Fibroblast of peridontal ligament (primary cell): ENCODE measurements around the gene OXCT2.
"Not testable (repeated sequence)": the region's sequence is repeated elsewhere in the genome, so short reads cannot be mapped to it uniquely, and the experiment has no call there.

Source experiments
- DNase-seq: peaks from one replicate; pipeline ENCODE4 v3.0.0-alpha.2; 2010; ENCODE audit errors: extremely low read depth

OXCT2 gene

DNA sequence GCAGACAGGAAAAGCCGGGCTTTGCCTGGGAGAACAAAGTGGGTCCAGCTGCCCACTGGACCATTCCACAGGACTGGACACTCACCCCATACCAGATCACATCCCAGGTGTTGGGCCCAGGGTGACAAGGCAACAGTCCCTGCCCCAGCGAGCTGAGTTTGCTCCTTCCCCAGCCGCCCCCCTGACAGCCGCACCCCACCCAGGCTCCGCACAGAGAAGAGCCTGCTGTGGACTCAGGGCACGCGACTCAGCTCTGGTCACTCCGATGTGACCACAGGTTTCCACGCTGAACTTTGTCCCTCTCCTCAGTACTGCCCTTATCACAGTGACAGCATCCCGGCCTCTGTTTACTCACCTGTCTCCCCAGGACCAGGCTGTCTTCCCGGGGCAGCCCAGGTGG lies 16.3 kb upstream of the OXCT2 start:
- DNase-seq, result no peak

DNA sequence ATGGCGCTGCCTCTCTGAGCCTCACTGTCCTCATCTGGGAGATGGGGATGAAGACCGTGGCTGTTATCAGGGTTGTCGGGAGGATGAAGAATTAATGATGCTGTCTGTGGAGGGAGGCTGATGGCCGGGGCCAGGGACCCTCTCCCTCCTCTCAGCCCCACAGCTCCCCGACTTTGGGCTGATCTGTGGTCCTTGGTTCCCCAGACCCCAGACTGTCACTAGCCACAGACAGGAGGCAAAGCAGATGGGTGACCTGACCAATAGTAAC lies 15.9 kb upstream of the OXCT2 start:
- not testable (repeated sequence) for DNase-seq

DNA sequence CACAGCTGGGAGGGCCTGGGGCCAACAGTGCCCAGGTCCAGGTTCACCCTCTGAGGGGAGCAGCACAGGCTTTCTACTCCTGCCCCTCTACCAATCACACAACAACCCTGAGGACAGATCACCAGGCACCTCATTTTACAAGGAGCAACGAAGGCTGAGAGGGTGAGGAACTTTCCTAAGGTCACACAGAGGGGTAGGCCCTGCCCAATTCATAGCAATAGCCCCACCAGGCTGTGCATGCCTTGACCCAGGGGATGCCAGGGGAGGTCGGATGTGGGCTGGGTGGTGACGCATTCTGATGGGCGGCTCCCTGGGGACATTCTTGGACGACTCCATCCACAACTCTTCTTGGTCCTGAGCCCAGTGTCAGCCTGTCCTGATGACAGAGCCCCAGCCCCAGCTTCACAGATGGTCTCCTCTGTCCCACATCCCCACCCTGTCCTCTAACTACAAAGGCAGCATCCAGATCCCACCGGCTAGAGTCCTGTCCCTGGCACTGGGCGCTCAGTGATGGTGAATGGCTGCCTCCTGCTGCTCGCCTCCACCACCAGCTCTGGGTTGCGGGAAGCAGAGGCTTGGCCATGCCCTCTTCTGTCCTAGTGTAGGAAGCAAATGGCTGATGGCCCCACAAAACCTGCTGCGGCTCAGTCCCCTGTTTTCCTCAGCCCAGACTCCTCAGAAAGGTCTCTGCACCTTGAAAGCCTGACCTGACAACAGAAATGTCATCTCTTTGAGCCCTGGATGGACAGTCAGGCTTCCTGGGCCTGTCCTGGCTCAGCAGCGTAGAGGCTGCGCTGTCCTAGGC lies 15.4 kb upstream of the OXCT2 start:
- DNase-seq, result peak; percentile 18

DNA sequence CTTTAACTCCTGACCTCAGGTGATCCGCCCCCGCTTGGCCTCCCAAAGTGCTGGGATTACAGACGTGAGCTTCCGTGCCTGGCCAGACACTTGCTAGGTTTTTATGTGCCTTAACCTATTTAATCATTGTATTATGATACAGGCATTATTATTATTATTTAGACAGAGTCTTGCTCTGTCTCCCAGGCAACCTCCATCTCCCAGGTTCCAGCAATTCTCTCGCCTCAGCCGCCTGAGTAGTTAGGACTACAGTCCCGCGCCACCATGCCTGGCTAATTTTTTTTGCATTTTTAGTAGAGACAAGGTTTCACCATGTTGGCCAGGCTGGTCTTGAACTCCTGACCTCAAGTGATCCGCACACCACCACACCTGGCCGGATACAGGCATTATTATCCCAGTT lies 11.5 kb upstream of the OXCT2 start:
- DNase-seq, result not testable (repeated sequence)

DNA sequence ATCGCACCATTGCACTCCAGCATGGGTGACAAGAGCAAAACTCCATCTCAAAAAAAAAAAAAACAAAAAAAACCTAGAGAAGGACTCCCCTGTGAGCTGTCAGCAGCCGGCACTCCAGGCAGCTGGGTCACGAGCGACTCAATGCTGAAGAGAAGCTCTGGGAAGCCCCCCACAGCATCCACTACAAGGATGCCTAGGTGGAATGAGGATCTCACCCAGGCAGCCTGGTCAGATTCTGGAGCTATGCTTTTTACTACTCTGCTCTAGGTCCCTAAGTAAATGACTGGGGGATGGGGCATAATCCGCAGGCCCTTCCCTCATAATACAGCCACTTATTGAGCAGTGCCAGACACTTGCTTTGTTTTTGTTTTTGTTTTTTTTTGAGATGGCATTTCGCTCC lies 11.0 kb upstream of the OXCT2 start:
- no peak for DNase-seq

DNA sequence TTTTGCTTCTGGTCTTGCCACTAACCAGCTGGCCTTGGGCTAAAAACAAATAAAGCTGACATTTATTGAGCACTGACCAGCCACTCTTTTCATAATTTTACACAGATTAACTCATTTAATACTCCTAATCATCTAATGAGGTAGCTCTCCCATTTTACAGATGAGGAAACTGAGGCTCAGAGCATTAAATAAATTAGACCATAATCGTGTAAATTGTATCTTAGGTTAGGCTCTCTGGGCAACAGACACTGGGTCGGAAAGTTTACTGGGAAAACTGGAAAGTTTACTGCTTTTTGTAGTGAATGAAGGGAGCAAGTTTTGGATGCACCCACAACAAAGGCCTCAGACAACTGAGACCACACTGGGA lies 10.2 kb upstream of the OXCT2 start:
- DNase-seq, result no peak

DNA sequence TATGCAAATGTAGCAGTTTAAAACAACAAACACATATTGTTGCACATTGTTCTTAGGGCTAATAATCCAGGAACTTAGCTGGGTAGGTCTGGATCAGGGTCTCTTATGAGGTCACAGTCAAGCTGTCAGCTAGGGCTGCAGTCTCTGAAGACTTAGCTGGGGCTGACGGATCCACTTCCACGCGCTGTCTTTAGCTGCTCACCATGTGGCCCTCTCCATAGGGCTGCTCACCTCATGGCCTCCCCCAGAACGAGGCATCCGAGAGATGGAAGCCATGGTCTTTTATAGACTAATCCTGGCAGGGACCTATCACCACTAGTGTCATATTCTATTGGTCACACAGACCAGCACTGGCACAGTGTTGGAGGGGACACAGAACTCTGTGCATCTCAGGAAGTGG lies 8.7 kb upstream of the OXCT2 start:
- DNase-seq, result no peak

DNA sequence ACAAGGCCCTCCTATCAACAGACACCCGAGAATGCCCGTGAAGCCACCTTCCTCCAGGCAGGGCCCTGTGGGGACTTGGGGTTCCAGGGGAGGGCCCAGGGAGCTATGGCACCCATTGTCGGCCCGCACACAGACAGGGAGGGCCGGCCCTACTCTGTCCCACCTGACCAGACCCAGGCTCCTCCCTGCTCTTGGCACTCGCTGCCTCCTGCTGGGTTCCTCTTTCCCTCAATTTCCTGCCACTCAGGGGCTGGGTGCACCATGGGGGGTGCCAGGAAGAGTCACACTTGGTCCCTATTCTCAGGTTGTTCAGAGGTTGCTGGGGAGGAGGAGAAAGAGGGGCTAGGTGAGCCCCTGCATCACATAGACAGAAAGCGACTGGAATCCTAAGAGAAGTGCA lies 8.0 kb upstream of the OXCT2 start:
- no peak for DNase-seq

DNA sequence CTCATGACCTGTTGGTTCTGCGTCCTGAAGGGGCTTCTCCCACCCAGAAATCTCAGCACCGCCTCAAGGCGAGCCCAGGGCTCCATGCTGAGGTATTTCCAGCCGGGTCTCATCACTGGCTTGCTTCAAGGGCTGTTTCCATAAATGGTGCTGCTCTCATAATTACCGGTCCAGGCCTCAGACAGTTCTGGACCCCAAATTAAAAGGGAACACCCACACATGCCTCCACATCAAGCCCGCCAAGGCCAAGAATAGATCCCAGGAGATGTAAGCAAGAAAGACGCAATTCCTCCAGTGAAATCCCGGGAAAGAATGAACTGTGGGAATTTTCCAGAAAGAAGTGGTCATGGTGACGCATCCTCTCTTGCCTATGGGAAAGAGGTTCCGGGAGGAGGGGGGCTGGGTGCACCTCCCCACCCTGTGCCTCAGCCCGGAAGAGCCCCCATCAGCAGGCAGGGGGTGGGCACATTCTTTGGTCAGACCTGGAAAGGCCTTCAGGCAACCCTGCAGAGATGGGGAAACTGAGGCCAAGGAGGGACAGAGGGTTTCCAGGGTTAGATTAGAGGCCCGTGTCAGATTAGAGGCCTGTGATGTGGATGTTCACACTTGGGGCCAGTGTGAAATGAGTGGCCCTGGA lies 7.4 kb upstream of the OXCT2 start:
- peak; percentile 72 for DNase-seq

DNA sequence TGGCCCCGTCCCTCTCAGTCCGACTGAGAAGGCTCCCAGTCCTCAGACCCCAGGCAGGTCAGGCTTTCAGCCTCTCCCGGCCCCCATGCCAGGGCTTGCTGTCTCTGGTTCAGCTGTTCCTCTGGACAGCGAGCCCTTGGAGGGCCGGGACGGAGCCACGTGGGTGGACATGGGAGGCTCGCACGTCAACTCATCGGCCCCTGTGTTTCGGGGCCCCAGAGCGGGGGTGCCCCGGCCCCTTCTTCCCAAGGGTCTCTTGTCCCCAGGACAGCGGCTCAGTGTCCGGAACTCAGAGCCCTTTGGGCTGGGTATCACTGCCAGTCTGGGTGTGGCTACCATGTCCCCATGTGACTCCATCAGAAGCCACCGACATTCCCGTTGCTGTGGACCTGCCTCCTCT lies 6.7 kb upstream of the OXCT2 start:
- DNase-seq, result not testable (repeated sequence)

DNA sequence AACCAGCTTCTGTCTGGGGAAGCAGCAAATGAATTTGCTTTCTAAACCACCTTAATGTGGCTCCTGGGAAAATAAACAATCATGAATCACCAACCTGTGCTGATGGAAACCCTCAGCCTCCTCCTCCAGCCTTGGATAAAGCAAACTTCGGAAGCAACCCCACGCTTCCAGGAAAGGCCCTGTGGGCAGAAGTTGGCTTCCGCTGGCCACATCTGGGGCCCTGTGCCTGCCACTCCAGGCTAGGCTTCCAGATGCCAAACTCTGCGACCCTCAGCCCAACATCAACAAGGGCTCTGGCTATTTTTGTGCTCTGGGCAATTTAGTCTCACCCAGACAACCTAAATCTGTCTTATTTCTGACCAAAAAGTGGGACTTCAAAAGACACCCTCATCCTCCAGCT lies 6.2 kb upstream of the OXCT2 start:
- DNase-seq, result no peak

DNA sequence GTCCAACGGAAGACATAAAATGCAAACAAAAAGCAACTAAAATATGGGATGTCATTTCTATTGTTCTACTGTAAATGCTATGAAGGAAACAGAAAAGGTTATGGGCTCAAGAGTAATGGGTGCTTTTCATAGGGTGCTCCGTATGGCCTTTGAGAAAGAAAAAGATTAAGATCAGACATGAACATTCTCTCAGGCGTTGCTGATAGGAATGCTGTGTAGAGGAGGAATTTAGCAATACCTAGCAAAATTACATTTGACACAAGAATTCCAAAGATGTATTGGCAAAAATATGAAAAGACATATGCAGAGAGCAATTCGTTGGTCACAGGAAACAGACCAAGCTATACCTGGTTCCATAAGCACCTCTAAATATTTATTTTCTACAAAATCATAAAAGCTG lies 5.7 kb upstream of the OXCT2 start:
- no peak for DNase-seq

DNA sequence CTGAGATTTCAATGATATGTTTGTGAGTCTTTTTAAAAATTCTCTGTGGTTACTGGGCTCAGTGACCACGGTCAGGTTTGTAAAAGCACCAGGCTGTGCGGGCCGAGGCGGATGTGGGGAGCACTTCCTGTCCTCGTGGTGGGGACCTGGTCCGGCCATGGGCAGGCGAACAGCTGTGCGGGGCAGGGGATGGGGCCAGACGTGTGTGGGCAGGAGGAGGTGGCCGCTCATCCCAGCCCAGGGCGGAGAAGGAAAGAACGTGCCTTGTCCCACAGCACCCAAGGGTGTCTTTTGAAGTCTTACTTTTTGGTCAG lies 5.2 kb upstream of the OXCT2 start:
- DNase-seq, result no peak

DNA sequence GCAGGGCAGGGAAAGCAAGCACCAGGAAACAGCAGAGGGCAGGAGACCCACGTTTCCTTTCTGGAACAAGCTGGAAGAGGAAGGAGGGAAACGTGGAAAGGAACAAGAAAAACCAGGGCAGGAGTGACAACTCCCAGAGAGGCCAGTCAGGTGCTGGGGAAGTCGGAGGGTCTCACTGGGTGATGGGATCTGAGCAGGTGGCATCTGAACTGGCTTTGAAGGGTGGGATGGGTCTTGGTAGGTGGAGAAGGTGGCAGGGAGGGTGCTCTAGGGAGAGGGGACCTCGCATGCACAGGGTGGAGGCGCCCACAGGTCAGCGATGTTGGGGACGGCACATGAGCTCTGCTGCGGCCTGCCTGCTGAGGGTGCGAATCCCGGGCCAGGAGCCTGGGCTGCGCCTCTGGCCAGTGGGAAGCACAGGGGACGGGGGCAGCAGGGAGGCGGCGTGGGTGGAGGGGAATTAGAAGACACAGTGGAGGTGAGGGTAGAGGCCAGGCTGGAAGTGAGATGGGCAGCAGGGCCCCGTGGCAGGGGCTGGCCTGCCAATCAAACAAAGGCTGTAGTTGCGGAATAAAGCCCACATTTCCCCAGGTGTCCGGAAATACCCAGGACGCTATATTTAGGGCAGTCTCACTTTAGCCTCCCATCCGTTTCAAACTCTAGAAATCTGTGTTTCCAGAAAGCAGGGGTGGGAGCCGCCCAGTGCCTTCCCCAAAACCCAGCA lies 4.7 kb upstream of the OXCT2 start:
- DNase-seq, result not testable (repeated sequence)

DNA sequence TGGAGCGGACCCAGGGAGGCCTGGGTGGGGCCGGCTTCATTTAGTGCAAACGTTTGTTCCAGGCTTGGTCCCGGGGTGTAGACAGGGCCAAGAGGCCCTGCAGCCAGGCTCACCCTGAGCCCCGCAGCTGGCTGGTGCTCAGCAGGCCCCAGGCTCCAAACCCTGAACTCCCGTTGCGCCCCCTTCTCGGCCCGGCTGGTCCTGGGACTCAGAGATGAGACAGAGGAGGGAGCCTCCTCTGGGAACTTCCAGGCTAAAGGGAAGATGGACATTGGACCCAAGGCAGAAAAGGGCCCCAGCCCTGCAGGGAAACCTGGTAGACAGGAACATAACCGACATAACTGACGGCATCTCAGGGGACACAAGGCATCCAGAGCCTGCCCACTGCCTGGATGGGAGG lies 4.0 kb upstream of the OXCT2 start:
- DNase-seq, result not testable (repeated sequence)

DNA sequence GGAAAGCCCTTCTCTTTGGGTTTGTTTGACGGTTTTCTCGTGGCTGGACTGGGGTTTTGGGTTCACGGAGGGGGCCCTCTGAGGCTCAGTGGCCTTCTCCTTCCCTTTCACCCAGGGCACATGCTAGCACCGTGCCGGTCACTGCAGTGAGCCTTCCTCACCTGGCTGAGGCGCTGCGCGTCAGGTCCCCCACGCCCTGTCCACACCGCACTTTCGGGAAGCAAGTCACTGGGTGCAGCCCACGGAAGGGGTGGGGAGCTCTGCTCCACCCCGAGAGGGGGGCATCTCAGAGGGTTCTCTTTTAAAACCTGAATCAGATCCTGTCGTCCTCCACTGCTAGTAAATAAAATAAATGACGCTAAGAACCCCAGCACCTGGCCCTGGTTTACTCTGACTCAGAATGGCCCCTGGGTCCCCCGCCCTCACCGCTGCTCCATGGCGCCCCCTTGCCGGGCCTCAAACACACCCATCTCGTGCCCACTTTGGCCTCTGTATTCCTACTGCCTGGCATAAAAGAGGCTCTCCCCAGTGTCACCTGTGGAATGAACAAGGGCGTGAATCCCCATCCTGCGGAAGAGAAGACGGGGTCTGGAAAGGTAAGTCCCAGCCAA lies 2.3 kb upstream of the OXCT2 start:
- DNase-seq, result not testable (repeated sequence)

DNA sequence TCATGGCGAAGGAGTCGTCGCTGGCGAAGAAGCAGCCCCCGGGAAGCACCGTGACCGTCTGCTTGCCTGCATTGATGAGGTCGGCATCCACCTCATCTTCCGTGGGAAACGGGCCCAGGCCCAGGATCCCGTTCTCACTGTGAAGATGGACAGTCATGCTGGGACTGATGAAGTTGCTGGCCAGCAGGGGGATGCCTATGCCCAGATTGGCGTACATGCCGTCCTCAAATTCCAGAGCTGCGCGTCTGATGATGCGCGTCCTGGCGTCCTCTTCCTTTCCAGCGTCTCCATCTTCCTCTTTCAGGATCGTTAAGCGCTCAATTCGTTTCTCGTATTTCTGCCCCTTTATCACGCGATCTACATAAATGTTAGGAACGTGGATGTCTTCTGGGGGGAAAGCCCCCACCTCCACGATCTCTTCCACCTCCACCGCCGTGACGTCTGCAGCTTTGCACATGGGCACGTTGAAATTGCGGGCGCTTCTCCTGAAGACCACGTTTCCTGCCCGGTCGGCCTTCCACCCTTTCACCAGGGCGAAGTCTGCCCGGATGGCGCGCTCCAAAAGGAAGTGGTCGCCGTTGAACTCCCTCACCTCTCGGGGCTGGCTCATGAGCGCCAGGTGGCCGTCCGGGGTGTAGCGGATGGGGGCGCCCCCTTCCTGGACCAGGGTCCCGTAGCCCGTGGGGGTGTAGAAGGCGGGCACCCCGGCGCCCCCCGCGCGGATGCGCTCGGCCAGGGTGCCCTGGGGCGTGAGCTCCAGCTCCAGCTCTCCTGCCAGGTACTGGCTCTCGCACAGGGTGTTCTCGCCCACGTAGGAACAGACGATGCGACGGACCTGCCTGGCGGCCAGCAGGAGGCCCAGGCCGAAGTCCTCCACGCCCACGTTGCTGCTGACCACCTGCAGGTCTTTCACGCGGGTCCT lies 787 bp downstream of the OXCT2 start:
- DNase-seq, result not testable (repeated sequence)

DNA sequence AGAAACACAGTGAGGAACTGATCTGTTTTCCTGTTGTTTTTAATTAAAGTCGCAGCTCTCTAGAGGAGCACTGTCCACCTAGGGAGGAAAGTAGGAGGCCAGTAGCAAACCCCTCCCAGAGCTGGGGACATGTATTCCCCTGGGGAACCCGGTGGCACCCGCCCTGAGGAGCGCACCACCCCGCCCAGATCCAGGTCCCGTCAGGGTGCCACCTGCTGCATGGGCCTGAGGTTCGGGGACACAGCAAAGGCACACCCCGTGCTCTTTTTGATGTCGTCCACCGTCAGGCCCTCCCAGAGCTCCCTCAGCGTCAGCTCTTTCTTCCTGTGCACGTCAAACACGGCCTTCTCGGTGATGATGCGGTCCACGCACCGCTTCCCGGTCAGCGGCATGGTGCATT lies 1.6 kb downstream of the OXCT2 start:
- not testable (repeated sequence) for DNase-seq

DNA sequence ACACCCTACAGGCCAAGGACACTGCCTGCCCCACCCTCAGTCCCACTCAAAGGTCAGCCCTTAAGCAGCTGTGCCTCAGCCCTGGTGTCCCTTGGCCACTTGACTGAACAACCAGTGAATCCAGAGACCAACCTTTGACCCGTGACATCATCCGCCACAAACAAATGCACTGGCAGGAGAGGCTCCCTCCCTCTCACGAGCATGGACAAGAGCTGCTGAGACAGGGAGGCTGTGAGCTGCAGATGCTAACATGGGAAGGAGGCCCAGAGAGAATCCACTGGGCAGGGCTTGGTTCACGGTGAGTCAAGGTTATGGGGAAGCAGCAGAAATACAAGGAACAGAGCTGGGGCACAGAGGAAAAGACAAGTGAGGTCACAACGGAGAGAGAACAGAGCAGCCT lies 4.7 kb downstream of the OXCT2 start:
- DNase-seq, result not testable (repeated sequence)

DNA sequence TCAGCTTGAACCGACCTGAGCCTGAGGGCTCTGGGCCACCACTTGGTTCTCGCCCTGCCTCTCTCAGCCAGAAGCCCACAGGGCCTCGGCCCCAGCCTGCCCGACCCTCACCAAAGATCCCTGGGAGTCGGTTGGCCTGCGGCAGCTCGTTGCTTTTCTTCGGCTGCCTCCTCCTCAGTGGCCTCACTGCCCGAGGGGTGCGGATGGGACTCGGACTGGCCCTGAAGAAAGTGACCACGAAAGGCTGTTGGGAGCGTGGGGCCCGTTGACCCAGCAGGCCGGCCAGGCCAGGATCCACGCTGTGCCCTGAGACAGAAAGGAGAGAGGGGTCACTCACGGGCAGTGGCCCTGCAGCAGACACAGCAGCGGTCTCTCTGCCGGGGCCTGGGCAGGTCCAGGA lies 6.6 kb downstream of the OXCT2 start:
- not testable (repeated sequence) for DNase-seq

DNA sequence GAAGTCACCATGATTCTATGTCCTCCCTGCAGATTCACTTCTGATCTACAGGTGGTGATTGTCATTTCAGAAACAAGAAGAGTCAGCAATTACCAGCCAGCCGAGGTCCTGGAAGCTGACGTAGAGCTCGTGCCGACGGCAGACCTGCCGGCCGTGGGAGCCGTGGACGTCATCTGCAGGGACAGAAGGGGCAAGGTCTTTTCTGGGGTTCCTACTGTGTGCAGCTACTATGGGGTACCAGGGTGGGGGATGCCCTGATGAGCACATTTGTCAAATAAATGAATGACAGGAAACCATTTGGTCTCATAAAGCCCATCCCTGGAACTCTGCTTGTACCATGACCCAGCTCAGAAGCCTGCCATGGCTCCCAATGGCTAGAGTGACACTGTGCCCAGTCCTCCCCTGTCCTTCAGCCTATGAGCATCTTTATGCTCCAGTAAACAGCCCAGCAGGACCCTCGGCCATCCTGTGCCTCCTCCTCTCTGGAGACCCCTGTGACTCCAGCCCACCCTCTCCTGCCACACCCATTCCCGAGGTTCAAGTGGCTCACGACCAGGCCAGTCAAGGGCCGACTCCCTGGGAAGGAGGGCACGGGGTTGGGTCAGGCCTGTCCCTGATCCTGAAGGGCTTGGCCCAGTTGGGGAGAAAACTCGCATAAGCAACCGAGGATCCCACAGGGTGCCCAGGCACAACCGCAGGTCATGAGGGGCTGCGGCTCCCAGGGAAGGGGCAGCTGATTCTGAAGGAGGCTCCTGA lies 7.4 kb downstream of the OXCT2 start:
- DNase-seq, result not testable (repeated sequence)
